GM12891 (cell line): ENCODE results near the gene LINS1.

Experiments
- POLR2A ChIP-seq: IDR thresholded peaks from 2 replicates; pipeline ENCODE4 v1.6.1; 2011; ENCODE audit warnings: low read depth, low read length, control low read depth
- POLR2AphosphoS5 ChIP-seq: IDR thresholded peaks from 2 replicates; pipeline ENCODE4 v1.6.1; 2011; ENCODE audit warnings: low read depth, low read length, control low read depth
- TAF1 ChIP-seq: IDR thresholded peaks from 2 replicates; pipeline ENCODE4 v1.6.1; 2011; ENCODE audit warnings: low read depth, low read length, control low read depth

- TF ChIP-seq POLR2AphosphoS5 (no peak), POLR2A (no peak), TAF1 (no peak)
Measured at GRCh38 chr15:100529556-100529955, 72.4 kb downstream of the LINS1 start.
